ENCODE data around the gene TFDP1.

The TFDP1 gene

GRCh38 chr13:113653264-113654174 is 69.0 kb downstream of the TFDP1 start:
- no peak for DNase-seq

GRCh38 chr13:113654175-113654560 is 69.6 kb downstream of the TFDP1 start:
- DNase-seq: no peak

DNA sequence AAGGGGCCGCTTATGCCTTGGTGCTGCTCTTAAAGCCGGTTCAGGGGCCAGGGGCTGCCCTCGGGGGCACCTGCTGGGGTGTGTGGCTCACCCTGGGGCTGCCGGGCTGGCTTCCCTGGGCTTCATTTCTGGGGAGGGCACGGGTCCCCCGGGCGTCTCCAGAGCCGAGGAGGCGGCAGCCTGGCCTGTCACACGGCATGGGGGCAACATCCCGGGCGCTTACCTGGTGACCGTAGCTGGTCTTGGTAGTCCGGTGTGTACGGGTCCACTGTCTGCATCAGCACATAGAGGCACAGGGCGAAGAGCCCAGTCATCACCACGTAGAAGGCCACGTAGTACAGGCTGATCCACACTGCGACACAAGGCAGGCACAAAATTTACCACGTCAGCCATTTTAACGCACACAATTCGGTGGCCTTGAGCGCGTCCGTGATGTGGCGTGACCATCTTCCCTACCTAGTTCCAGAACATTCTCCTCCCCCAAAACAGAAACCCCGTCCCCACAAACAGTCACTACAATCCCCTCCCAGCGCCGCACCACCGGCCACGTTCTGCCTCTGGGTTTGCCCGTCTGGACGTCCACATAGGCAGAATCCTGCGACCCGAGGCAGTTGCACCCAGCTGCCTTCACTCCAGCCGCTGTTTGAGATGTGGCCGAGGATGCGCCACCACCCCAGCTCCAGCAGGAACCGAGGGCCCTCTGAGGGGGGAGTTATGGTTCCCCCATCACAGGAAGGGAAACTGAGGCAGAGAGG is 70.2 kb downstream of the TFDP1 start:
- DNase-seq: no peak

DNA sequence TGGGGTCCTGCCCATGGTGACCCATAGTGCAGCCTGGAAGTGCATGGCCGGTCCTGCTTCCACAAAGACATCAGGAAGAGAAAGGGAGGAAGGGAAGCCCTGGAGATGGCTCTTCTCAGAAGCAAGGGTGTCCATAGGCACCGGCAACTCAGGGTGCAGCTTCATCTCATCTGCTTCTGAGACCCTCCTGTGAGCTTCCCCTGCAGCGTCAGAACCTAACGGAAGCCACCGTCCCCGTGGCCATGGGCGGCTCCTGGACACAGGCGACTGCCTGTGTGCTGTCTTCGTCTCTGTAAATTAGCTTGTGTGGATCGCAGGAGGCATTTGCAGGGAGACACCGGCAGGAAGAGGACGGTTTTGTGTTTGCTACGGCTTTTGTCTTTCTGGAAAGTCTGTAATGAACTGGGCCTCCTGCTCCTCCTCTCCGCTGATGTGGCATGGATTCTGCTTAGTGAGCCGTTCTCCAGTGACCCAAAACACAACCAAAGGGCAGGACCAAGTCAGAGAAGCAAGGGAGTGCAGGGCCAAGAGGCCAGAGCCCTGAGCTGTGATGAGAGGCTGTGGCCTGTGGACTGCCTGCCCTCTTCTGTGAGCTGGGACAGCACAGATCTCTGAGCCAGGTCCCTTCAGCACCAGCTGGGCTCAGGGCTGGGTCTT is 70.9 kb downstream of the TFDP1 start:
- DNase-seq: no peak

GRCh38 chr13:113656003-113656588 is 71.5 kb downstream of the TFDP1 start:
- no peak for DNase-seq

- no peak for DNase-seq
Measured at GRCh38 chr13:113656831-113657671, 72.5 kb downstream of the TFDP1 start.

GRCh38 chr13:113657851-113658741 is 73.5 kb downstream of the TFDP1 start, which contains the start of gene ATP4B:
ATP4B (minus strand) TSS chr13:113658198; CDS start chr13:113658144, 54 bp downstream.
- DNase-seq: no peak

GRCh38 chr13:113658836-113659235 is 74.3 kb downstream of the TFDP1 start:
- no peak for DNase-seq

GRCh38 chr13:113659337-113659736 is 74.8 kb downstream of the TFDP1 start:
- no peak for DNase-seq

DNA sequence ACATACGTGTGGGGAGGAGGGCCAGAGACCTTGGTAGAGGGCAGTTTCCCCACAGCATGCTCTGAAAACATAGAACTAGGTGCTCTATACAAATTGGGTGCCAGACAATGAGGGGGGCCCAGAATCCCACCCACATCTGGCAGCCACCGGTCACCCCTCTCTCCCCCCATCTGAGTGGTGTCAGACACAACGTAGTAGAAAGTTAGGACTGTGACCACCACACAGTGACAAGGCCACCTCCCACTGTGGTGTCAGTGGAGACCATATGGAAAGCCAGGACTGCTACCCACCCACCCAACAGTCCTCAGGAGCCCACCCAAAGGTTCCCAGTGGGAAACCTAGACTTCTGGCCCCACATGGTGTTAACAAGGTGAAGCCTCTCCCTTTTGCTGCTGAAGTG is 75.5 kb downstream of the TFDP1 start:
- DNase-seq: no peak

GRCh38 chr13:113661509-113661908 is 77.0 kb downstream of the TFDP1 start:
- no peak for DNase-seq

DNA sequence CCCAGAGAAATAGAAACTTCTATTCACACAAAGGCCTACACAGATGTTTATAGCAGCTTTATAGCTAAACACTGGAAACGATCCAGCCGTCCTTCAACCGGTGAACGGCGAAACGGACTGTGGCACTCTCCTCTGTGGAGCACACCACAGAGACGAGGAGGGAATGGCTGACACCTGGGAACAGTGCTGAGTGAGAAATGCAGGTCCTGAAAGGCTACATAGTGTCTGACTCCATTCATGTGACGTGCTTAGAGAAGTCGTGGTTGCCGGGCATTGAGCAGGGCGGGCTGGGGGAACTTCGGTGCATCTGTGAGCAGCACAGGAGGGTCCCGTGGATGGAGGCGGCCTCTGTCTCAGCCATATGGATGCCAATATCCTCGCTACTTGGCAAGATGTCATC is 79.4 kb downstream of the TFDP1 start:
- no peak for DNase-seq

DNA sequence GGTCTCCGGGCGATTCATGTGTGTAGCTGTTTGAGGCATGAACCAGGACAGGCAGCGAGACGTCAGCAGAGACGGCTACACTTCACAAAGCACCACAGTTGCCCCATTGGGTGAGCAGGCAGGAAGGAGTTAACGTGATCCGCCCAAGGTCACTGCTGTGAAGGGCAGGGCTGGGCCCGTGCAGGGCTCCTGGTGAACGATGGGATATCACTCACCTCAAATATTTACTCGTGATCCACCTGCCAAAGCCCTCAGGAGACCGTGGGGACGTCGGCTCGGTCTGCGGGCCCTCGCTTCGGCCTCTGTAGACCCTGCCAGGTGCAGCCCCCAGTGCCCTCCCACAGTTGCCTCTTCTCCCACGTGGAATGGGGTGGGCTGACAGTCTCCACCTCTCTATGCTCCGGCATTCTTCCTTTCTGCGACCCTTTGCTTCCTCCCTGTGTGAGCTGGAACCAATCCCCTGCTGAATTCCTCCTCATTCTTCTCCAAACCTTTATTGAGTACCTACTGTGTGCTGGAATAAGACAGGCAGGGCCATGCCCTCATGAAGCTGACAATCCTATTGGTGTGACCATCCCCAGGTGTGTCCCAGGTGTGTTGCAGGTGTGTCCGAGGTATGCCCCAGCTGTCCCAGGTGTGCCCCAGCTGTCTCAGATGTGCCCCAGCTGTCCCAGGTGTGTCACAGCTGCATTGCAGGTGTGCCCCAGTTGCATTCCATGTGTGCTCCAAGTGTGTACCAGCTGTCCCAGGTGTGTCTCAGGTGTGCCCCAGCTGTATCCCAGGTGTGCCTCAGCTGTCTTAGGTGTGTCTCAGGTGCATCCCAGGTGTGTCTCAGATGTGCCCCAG is 80.4 kb downstream of the TFDP1 start:
- no peak for DNase-seq

DNA sequence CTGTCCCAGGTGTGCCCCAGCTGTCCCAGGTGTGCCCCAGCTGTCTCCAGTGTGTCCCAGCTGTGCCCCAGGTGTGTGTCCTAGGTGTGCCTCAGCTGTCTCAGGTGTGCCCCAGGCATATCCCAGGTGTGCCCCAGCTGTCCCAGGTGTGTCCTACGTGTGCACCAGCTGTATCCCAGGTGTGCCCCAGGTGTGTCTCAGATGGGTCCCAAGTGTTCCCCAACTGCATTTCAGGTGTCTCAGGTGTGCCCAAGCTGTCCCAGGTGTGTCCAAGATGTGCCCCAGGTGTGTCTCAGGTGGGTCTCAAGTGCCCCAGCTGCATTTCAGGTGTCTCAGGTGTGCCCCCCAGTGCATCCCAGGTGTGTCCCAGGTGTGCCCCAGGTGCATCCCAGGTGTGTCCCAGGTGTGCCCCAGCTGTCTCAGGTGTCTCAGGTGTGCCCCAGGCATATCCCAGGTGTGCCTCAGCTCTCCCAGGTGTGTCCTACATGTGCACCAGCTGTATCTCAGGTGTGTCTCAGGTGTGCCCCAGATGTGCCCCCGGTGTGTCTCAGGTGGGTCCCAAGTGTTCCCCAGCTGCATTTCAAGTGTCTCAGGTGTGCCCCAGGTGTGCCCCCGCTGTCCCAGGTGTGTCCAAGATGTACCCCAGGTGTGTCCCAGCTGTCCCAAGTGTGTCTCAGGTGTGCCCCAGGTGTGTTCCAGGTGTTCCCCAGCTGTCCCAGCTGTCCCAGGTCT is 81.2 kb downstream of the TFDP1 start:
- DNase-seq: no peak

DNA sequence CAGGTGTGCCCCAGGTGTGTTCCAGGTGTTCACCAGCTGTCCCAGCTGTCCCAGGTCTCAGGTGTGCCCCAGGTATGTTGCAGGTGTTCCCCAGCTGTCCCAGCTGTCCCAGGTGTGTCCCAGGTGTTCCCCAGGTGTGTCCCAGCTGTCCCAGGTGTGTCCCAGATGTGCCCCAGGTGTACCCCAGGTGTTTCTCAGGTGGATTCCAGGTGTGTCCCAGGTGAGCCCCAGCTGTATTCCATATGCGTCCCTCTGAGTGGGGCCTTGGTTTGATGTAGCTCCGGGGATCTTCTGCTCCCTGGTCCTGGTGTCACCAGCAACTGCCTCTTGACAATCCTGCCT is 81.7 kb downstream of the TFDP1 start:
- DNase-seq: no peak

- DNase-seq: no peak
Measured at GRCh38 chr13:113666951-113667701, 82.6 kb downstream of the TFDP1 start, which contains the start of gene GRK1. GRK1 (plus strand) TSS chr13:113667219; CDS start chr13:113667387, 168 bp downstream.

DNA sequence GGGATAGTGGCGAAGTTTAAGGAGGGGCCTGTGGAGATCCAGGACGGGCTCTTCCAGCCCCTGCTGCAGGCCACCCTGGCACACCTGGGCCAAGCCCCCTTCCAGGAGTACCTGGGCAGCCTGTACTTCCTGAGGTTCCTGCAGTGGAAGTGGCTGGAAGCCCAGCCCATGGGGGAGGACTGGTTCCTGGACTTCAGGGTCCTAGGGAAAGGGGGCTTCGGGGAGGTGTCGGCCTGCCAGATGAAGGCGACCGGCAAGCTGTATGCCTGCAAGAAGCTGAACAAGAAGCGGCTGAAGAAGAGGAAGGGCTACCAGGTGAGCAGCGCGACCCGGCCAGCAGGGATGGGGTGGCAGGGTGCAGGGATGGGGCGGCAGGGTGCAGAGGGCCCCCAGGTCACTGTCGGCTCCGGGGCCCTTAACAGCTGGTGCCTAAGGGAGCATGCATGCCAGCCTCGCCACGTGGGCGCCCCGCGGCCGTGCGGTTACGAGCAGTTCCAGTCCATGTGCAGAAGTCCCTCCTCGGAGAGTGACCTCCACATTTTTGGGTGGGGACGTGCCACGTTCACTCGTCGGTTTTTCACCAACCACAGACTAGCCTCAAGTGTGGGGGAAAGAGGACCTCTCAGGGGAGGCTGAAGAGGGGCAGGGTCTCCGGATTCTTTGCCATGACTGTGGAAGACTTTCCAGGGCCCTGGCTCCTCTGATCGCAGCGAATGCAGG is 83.4 kb downstream of the TFDP1 start:
- no peak for DNase-seq

DNA sequence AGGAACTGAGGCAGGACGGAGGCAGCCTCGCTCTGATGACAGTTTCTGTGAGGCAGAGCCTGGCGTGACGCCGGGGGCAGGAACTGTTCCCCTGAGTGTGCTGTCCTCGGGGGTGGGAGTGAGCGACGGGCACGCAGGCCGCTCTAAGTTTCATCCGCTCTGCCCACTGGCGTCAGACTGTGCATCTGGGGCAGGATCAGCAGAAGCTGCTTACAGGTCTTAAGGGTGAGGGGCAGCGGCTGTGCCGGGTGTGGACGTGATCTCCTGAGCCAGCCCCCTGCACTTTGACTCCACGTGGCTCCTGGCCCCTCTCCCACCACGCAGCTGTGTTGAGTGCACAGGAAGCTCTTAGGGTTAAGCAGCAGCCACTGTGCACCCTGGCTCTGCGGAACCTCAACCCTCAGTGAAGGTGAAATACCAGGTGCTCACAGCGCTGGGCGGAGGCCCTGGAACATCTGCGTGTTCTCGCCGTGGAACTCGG is 84.0 kb downstream of the TFDP1 start:
- DNase-seq: no peak
